PC-9 (cell line): ENCODE results near the gene ALLC.

Experiments
- CTCF ChIP-seq: fragments of 200-600 bp; sonication (generic); conservative IDR thresholded peaks from 2 replicates; pipeline ENCODE4 v1.6.1; 2017; ENCODE audit warnings: mixed run types, antibody characterized with exemption, mild to moderate bottlenecking, moderate library complexity
- EZH2 ChIP-seq: fragments of 200-600 bp; sonication (generic); IDR thresholded peaks from 2 replicates; pipeline ENCODE4 v1.8.0; 2017; ENCODE audit warnings: antibody characterized with exemption, low read depth

- no peak for TF ChIP-seq CTCF
- no peak for TF ChIP-seq EZH2
These were observed 6.0 kb upstream of the ALLC start for GRCh38 chr2:3651691-3652648.
